Endothelial cell (in vitro differentiated cells): ENCODE measurements around the gene NCR2. TPM values are rescaled to one million over a fixed set of nuclear protein-coding genes. Genes with fewer than 3 reads are reported as not detected.

Experiments
- DNase-seq: peaks from one replicate; pipeline ENCODE4 v3.0.0; 2021; ENCODE audit warnings: low spot score
- H3K27ac Mint-ChIP-seq: one replicate; pipeline ENCODE4 v1.8.0; 2021; ENCODE audit warnings: mixed read lengths, inconsistent platforms; ENCODE audit not compliant: unreplicated experiment
- H3K27me3 Mint-ChIP-seq: one replicate; pipeline ENCODE4 v1.8.0; 2021; ENCODE audit warnings: mild to moderate bottlenecking, moderate library complexity, mixed read lengths, inconsistent platforms; ENCODE audit not compliant: unreplicated experiment
- H3K36me3 Mint-ChIP-seq: one replicate; pipeline ENCODE4 v1.8.0; 2021; ENCODE audit warnings: mild to moderate bottlenecking, low read depth, mixed read lengths, inconsistent platforms; ENCODE audit not compliant: unreplicated experiment
- H3K4me1 Mint-ChIP-seq: one replicate; pipeline ENCODE4 v1.8.0; 2021; ENCODE audit warnings: mild to moderate bottlenecking, mixed read lengths, inconsistent platforms; ENCODE audit not compliant: unreplicated experiment
- H3K4me3 Mint-ChIP-seq: one replicate; pipeline ENCODE4 v1.8.0; 2021; ENCODE audit warnings: mild to moderate bottlenecking, mixed read lengths, inconsistent platforms; ENCODE audit not compliant: unreplicated experiment
- H3K9me3 Mint-ChIP-seq: one replicate; pipeline ENCODE4 v1.8.0; 2021; ENCODE audit warnings: mixed read lengths, inconsistent platforms; ENCODE audit not compliant: unreplicated experiment
- CTCF ChIP-seq: fragments of 200-600 bp; sonication (generic); IDR thresholded peaks from one replicate; pipeline ENCODE4 v1.5.0; 2021; ENCODE audit warnings: antibody characterized with exemption; ENCODE audit not compliant: unreplicated experiment
- total RNA-seq: library from RNA; stranded (reverse); fragmentation: NEBNext Ultra II Directional; extraction: Animal tissue kit (Norgen Biotek cat#: 25700); gene quantifications from one replicate; pipeline ENCODE4 v1.2.1, GENCODE V29; 2021; ENCODE audit not compliant: unreplicated experiment

Gene NCR2
- total RNA-seq, 1 donor from 2014 or later: not detected

- no peak for TF ChIP-seq CTCF
- DNase-seq: peak; percentile 25
- Mint-ChIP-seq H3K27ac (no peak overlapping the region), H3K4me3 (peak overlapping the region; percentile 62), H3K36me3 (no peaks in the 10 kb centered on the region), H3K9me3 (no peaks in the 10 kb centered on the region), H3K4me1 (peaks cover 48% of the 10 kb centered on the region), H3K27me3 (peaks cover 45% of the 10 kb centered on the region)
Observed at GRCh38 chr6:41371992-41372831, 36.8 kb downstream of the NCR2 start.

- H3K4me1 Mint-ChIP-seq: peaks cover 48% of the 10 kb centered on the region
- H3K9me3 Mint-ChIP-seq: no peaks in the 10 kb centered on the region
- no peak for DNase-seq
- H3K27me3 Mint-ChIP-seq: peaks cover 46% of the 10 kb centered on the region
- H3K36me3 Mint-ChIP-seq: no peaks in the 10 kb centered on the region
- peak overlapping the region; percentile 25 for H3K4me3 Mint-ChIP-seq
- no peak overlapping the region for H3K27ac Mint-ChIP-seq
- TF ChIP-seq CTCF: no peak
Observed at GRCh38 chr6:41372832-41373626, 37.6 kb downstream of the NCR2 start.

GRCh38 chr6:41373627-41373918 lies 38.2 kb downstream of the NCR2 start:
- peaks cover 46% of the 10 kb centered on the region for H3K27me3 Mint-ChIP-seq
- no peak for DNase-seq
- H3K9me3 Mint-ChIP-seq: no peaks in the 10 kb centered on the region
- no peak overlapping the region for H3K27ac Mint-ChIP-seq
- H3K4me3 Mint-ChIP-seq: peak overlapping the region; percentile 25
- no peaks in the 10 kb centered on the region for H3K36me3 Mint-ChIP-seq
- H3K4me1 Mint-ChIP-seq: peaks cover 48% of the 10 kb centered on the region
- TF ChIP-seq CTCF: no peak

- Mint-ChIP-seq H3K4me3 (peak overlapping the region; percentile 25), H3K36me3 (no peaks in the 10 kb centered on the region), H3K4me1 (peaks cover 45% of the 10 kb centered on the region), H3K27me3 (peaks cover 46% of the 10 kb centered on the region), H3K9me3 (no peaks in the 10 kb centered on the region), H3K27ac (no peak overlapping the region)
- TF ChIP-seq CTCF: no peak
- peak; percentile 21 for DNase-seq
Observed at GRCh38 chr6:41373919-41374617, 38.7 kb downstream of the NCR2 start.
